GM18873 (cell line): ENCODE results near the gene CXCR3.

Source experiments
- ATAC-seq: cut with Tn5 transposase; IDR thresholded peaks from one replicate; pipeline ENCODE4 v1.9.1; 2021; ENCODE audit warnings: mild to moderate bottlenecking, moderate library complexity, moderate number of reproducible peaks; ENCODE audit not compliant: unreplicated experiment, low FRiP score

Gene CXCR3

GRCh38 chrX:71637848-71638247 is 19.5 kb upstream of the CXCR3 start:
- no peak for ATAC-seq

GRCh38 chrX:71637253-71637618 is 18.9 kb upstream of the CXCR3 start:
- ATAC-seq, result peak; percentile 18

- peak; percentile 47 for ATAC-seq
Measured at GRCh38 chrX:71636438-71637252, 18.3 kb upstream of the CXCR3 start.

- no peak for ATAC-seq
Measured at GRCh38 chrX:71634366-71634765, 16.1 kb upstream of the CXCR3 start.

- no peak for ATAC-seq
Measured at GRCh38 chrX:71632923-71633657, 14.8 kb upstream of the CXCR3 start.

GRCh38 chrX:71629467-71629866 is 11.2 kb upstream of the CXCR3 start:
- no peak for ATAC-seq

GRCh38 chrX:71627588-71628404 is 9.5 kb upstream of the CXCR3 start:
- no peak for ATAC-seq

- ATAC-seq, result no peak
Measured at GRCh38 chrX:71626576-71626975, 8.3 kb upstream of the CXCR3 start.

- ATAC-seq, result no peak
Measured at GRCh38 chrX:71625471-71625870, 7.2 kb upstream of the CXCR3 start.

- no peak for ATAC-seq
Measured at GRCh38 chrX:71623714-71624113, 5.4 kb upstream of the CXCR3 start.

GRCh38 chrX:71622576-71623450 is 4.5 kb upstream of the CXCR3 start:
- ATAC-seq, result no peak

- no peak for ATAC-seq
Measured at GRCh38 chrX:71622032-71622575, 3.8 kb upstream of the CXCR3 start.

- ATAC-seq, result no peak
Measured at GRCh38 chrX:71621603-71622002, 3.3 kb upstream of the CXCR3 start.

- ATAC-seq, result no peak
Measured at GRCh38 chrX:71619986-71620385, 1.7 kb upstream of the CXCR3 start.

GRCh38 chrX:71619193-71619592 is 882 bp upstream of the CXCR3 start:
- no peak for ATAC-seq

GRCh38 chrX:71618787-71619186 is 476 bp upstream of the CXCR3 start:
- no peak for ATAC-seq

GRCh38 chrX:71617742-71618141 is 569 bp downstream of the CXCR3 start:
- no peak for ATAC-seq

- no peak for ATAC-seq
Measured at GRCh38 chrX:71616672-71617529, 1.4 kb downstream of the CXCR3 start.

- no peak for ATAC-seq
Measured at GRCh38 chrX:71615954-71616353, 2.4 kb downstream of the CXCR3 start.
